IMR-90 (cell line): ENCODE data around the gene CSGALNACT2. TPM values are rescaled to one million over a fixed set of nuclear protein-coding genes. Genes with fewer than 3 reads are reported as not detected.

Experiments used
- ATAC-seq: fragments of 200-7000 bp; cut with Tn5 transposase; 2 replicates; pipeline ENCODE4 v1.9.1; 2020; ENCODE audit warnings: low read depth, mild to moderate bottlenecking, moderate library complexity
- BruUV-seq: library from RNA; stranded (reverse); fragments of 400-500 nt; replicated peaks from 2 replicates; lab custom pipeline; 2021; lab: Mats Ljungman, UMichigan
- CTCF ChIA-PET: fragments of 300-600 bp; formaldehyde crosslinking; extraction: SDS; loops from one replicate; lab custom pipeline; 2021; ENCODE audit warnings: antibody characterized with exemption; lab: Yijun Ruan, JAX
- POLR2A ChIA-PET: fragments of 300-600 bp; sonication (Branson Sonifier 250); formaldehyde crosslinking; loops from one replicate; lab custom pipeline; 2022; ENCODE audit warnings: antibody characterized with exemption; ENCODE audit not compliant: unreplicated experiment; lab: Charles Lee
- DNase-seq: peaks from one replicate; pipeline ENCODE4 v3.0.0; 2013
- H2AFZ ChIP-seq: replicated peaks from 2 replicates; pipeline ENCODE3; 2013; ENCODE audit warnings: low read length, mild to moderate bottlenecking; ENCODE audit not compliant: poor library complexity
- H2AK5ac ChIP-seq: 2 replicates; pipeline ENCODE4 v1.6.1; 2013; ENCODE audit warnings: low read depth, low read length, inconsistent platforms
- H2AK9ac ChIP-seq: replicated peaks from 2 replicates; pipeline ENCODE3; 2013; ENCODE audit warnings: mild to moderate bottlenecking, low read depth, low read length, moderate library complexity; ENCODE audit not compliant: poor library complexity
- H2BK120ac ChIP-seq: 2 replicates; pipeline ENCODE4 v1.6.1; 2013; ENCODE audit warnings: low read depth, low read length, inconsistent platforms
- H2BK15ac ChIP-seq: 3 replicates; pipeline ENCODE4 v1.6.1; 2013; ENCODE audit warnings: low read depth, low read length, inconsistent platforms
- H2BK20ac ChIP-seq: 2 replicates; pipeline ENCODE4 v1.6.1; 2013; ENCODE audit warnings: low read depth, mild to moderate bottlenecking, inconsistent platforms, low read length, moderate library complexity
- H2BK5ac ChIP-seq: 2 replicates; pipeline ENCODE4 v1.6.1; 2013; ENCODE audit warnings: mild to moderate bottlenecking, low read depth, low read length, inconsistent platforms; ENCODE audit not compliant: poor library complexity, severe bottlenecking
- H3K14ac ChIP-seq: replicated peaks from 2 replicates; pipeline ENCODE4 v1.6.1; 2013; ENCODE audit warnings: low read depth, low read length, inconsistent platforms
- H3K18ac ChIP-seq: 2 replicates; pipeline ENCODE4 v1.6.1; 2013; ENCODE audit warnings: low read depth, low read length, control low read depth
- H3K23ac ChIP-seq: 2 replicates; pipeline ENCODE4 v1.6.1; 2013; ENCODE audit warnings: low read depth, low read length, inconsistent platforms
- H3K27ac ChIP-seq: 2 replicates; pipeline ENCODE4 v1.5.1; 2013; ENCODE audit warnings: mild to moderate bottlenecking, control low read depth, low read length; ENCODE audit not compliant: insufficient read depth
- H3K27me3 ChIP-seq: 2 replicates; pipeline ENCODE4 v1.6.1; 2013; ENCODE audit warnings: low read length; ENCODE audit not compliant: control insufficient read depth, insufficient read depth
- H3K36me3 ChIP-seq: 2 replicates; pipeline ENCODE4 v1.6.1; 2013; ENCODE audit warnings: low read length, mixed read lengths; ENCODE audit not compliant: control insufficient read depth, insufficient read depth
- H3K4ac ChIP-seq: 2 replicates; pipeline ENCODE4 v1.6.1; 2013; ENCODE audit warnings: low read depth, low read length, inconsistent platforms
- H3K4me1 ChIP-seq: 2 replicates; pipeline ENCODE4 v1.6.1; 2013; ENCODE audit warnings: low read length, mixed read lengths; ENCODE audit not compliant: control insufficient read depth, insufficient read depth
- H3K4me2 ChIP-seq: 2 replicates; pipeline ENCODE4 v1.6.1; 2013; ENCODE audit warnings: low read depth, mild to moderate bottlenecking, control low read depth, low read length, moderate library complexity
- H3K4me3 ChIP-seq: 2 replicates; pipeline ENCODE4 v1.5.1; 2013; ENCODE audit warnings: low read depth, mild to moderate bottlenecking, control low read depth, low read length, moderate library complexity; ENCODE audit not compliant: insufficient read depth
- H3K56ac ChIP-seq: 2 replicates; pipeline ENCODE4 v1.6.1; 2013; ENCODE audit warnings: low read length, inconsistent platforms; ENCODE audit not compliant: insufficient read depth; ENCODE audit errors: extremely low read depth
- H3K79me1 ChIP-seq, 2 experiments: 2 replicates each; pipeline ENCODE4 v1.6.1; 2013; ENCODE audit warnings: low read length in 2 of 2, inconsistent platforms in 1 of 2, low read depth in 1 of 2
- H3K9ac ChIP-seq: 2 replicates; pipeline ENCODE4 v1.6.1; 2013; ENCODE audit warnings: low read depth, low read length, control low read depth
- H3K9me1 ChIP-seq: 2 replicates; pipeline ENCODE4 v1.6.1; 2013; ENCODE audit warnings: low read length, inconsistent platforms; ENCODE audit not compliant: insufficient read depth
- H3K9me3 ChIP-seq: 2 replicates; pipeline ENCODE4 v1.6.1; 2013; ENCODE audit warnings: low read length; ENCODE audit not compliant: control insufficient read depth, insufficient read depth
- H4K20me1 ChIP-seq: 2 replicates; pipeline ENCODE4 v1.6.1; 2013; ENCODE audit warnings: low read length, inconsistent platforms; ENCODE audit not compliant: insufficient read depth
- H4K5ac ChIP-seq: 2 replicates; pipeline ENCODE4 v1.6.1; 2013; ENCODE audit warnings: mild to moderate bottlenecking, low read depth, low read length, control low read depth
- H4K8ac ChIP-seq, 2 experiments: 2 replicates each; pipeline ENCODE4 v1.6.1; 2013; ENCODE audit warnings: low read depth in 2 of 2, low read length in 2 of 2, control low read depth in 1 of 2, inconsistent platforms in 1 of 2
- H4K91ac ChIP-seq: 2 replicates; pipeline ENCODE4 v1.6.1; 2013; ENCODE audit warnings: low read depth, low read length, inconsistent platforms; ENCODE audit not compliant: insufficient read depth
- BHLHE40 ChIP-seq: fragments of 150-350 bp; IDR thresholded peaks from 2 replicates; pipeline ENCODE4 v1.6.1; 2016; ENCODE audit warnings: mild to moderate bottlenecking, low read depth, low read length
- CHD1 ChIP-seq: IDR thresholded peaks from 2 replicates; pipeline ENCODE4 v1.6.1; 2012; ENCODE audit warnings: low read depth, low read length, improper control_type of control experiment
- MAFK ChIP-seq: IDR thresholded peaks from 2 replicates; pipeline ENCODE4 v1.6.1; 2012; ENCODE audit warnings: low read depth, low read length, improper control_type of control experiment
- MAZ ChIP-seq: IDR thresholded peaks from 2 replicates; pipeline ENCODE4 v1.6.1; 2012; ENCODE audit warnings: low read depth, mild to moderate bottlenecking, low read length, improper control_type of control experiment, moderate library complexity, borderline replicate concordance
- NFE2L2 ChIP-seq: fragments of 150-350 bp; IDR thresholded peaks from 2 replicates; pipeline ENCODE4 v1.6.1; 2016; ENCODE audit warnings: low read depth, mild to moderate bottlenecking, low read length
- RFX5 ChIP-seq: IDR thresholded peaks from 2 replicates; pipeline ENCODE4 v1.8.0; 2012; ENCODE audit warnings: low read depth, mild to moderate bottlenecking, low read length, moderate library complexity
- SMC3 ChIP-seq: fragments of 150-350 bp; IDR thresholded peaks from 2 replicates; pipeline ENCODE4 v1.6.1; 2016; ENCODE audit warnings: low read depth, mild to moderate bottlenecking, antibody characterized with exemption, low read length, moderate library complexity
- WGBS, 2 experiments: methylation state at CpG; one replicate each; pipeline versions ENCODE4 v1.1.5 to v1.1.7; 2013; ENCODE audit warnings: missing lambda C conversion rate in 2 of 2; ENCODE audit not compliant: insufficient read length in 1 of 2; ENCODE audit errors: extremely low coverage in 2 of 2; 5-methylcytosine and 5-hydroxymethylcytosine counted together
- dilution Hi-C: fragments of 300-500 bp; cut with HindIII; formaldehyde crosslinking; loops from one replicate; pipeline ENCODE4 v1.14.3; 2018; ENCODE audit warnings: low sequenced_read_pairs; ENCODE audit not compliant: unreplicated experiment
- in situ Hi-C: fragments of 300-500 bp; cut with MboI; formaldehyde crosslinking; loops from 3 replicates; pipeline ENCODE4 v1.14.3; 2019; ENCODE audit warnings: low sequenced_read_pairs, inconsistent platforms, mixed read lengths
- intact Hi-C: fragments of 100-400 bp; cut with micrococcal nuclease; formaldehyde crosslinking; loops from 2 replicates; pipeline ENCODE4 v1.10.0; 2022
- polyA plus RNA-seq, 3 experiments: library from polyadenylated mRNA; depleted of rRNA; stranded (reverse); fragments of >200 nt; gene quantifications; 2 replicates each; pipeline ENCODE4 v1.2.3, GENCODE V29; 2012; ENCODE audit warnings: low replicate concordance in 1 of 3
- total RNA-seq: library from RNA; depleted of rRNA; stranded (reverse); fragments of >200 nt; gene quantifications from 2 replicates; pipeline ENCODE4 v1.2.3, GENCODE V29; 2012
- TF ChIP-seq, protein P1 (sequence below): conservative IDR thresholded peaks from 2 replicates; pipeline ENCODE4 v1.5.1; 2012; ENCODE audit warnings: mild to moderate bottlenecking, low read depth, low read length, improper control_type of control experiment

CSGALNACT2 gene
- total and polyA plus RNA-seq, 2 of the 4 experiments (the other 2 are of a cell fraction): 6.5 to 13.1 TPM

DNA sequence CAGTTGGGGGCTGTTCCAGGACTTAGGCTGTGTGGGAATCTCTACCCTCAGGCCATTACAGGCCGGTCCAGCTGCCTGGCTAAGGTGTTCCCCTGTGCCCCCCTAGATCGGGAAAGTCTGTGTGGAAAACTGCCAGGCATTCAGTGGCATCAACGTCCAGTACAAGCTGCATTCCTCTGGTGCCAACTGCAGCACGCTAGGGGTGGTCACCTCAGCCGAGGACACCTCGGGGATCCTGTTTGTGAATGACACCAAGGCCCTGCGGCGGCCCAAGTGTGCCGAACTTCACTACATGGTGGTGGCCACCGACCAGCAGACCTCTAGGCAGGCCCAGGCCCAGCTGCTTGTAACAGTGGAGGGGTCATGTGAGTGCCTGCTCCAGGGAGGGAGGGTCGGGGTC is 27.1 kb upstream of the CSGALNACT2 start:
- H2BK5ac ChIP-seq: no peak overlapping the region
- no peak for DNase-seq
- WGBS, 2 experiments: 63% methylated on average over 5 of the region's 11 CpGs; no CpG with 5 or more reads in 1 of the 2 experiments
- no peaks in the 10 kb centered on the region for H3K9me3 ChIP-seq
- H2AK5ac ChIP-seq: no peak overlapping the region
- dilution Hi-C loops (no loop called here), intact Hi-C loops (loop anchor here (2.0 kb wide), 1 partner anchor 352 kb away; no protein-coding TSS in a partner anchor), in situ Hi-C loops (no loop called here)
- no peaks in the 10 kb centered on the region for H3K9me1 ChIP-seq
- ATAC-seq: no peak
- H2BK120ac ChIP-seq: no peak overlapping the region
- no peak overlapping the region for H3K27ac ChIP-seq
- H3K14ac ChIP-seq: no peak overlapping the region
- H3K9ac ChIP-seq: no peak overlapping the region
- H3K18ac ChIP-seq: no peak overlapping the region
- no peak overlapping the region for H4K91ac ChIP-seq
- peaks cover 2% of the 10 kb centered on the region; the same call in 1 of the 2 replicates for H3K27me3 ChIP-seq
- no peak overlapping the region for H2BK15ac ChIP-seq
- no peaks in the 10 kb centered on the region for H3K79me1 ChIP-seq
- CTCF ChIA-PET: no interaction called here
- BruUV-seq: no TSS peak
- no peak for TF ChIP-seq BHLHE40
- no peak for TF ChIP-seq MAFK
- TF ChIP-seq CHD1: no peak
- no peak for TF ChIP-seq NFE2L2
- no peak for TF ChIP-seq MAZ
- TF ChIP-seq SMC3: no peak
- TF ChIP-seq RFX5: no peak
- TF ChIP-seq, protein P1, sequence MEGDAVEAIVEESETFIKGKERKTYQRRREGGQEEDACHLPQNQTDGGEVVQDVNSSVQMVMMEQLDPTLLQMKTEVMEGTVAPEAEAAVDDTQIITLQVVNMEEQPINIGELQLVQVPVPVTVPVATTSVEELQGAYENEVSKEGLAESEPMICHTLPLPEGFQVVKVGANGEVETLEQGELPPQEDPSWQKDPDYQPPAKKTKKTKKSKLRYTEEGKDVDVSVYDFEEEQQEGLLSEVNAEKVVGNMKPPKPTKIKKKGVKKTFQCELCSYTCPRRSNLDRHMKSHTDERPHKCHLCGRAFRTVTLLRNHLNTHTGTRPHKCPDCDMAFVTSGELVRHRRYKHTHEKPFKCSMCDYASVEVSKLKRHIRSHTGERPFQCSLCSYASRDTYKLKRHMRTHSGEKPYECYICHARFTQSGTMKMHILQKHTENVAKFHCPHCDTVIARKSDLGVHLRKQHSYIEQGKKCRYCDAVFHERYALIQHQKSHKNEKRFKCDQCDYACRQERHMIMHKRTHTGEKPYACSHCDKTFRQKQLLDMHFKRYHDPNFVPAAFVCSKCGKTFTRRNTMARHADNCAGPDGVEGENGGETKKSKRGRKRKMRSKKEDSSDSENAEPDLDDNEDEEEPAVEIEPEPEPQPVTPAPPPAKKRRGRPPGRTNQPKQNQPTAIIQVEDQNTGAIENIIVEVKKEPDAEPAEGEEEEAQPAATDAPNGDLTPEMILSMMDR: no peak
- no peaks in the 10 kb centered on the region for H3K36me3 ChIP-seq
- no peak overlapping the region for H3K56ac ChIP-seq
- peak overlapping the region; percentile 55; the same call in 1 of the 2 replicates for H4K5ac ChIP-seq
- H4K8ac ChIP-seq: no peak overlapping the region
- H2AFZ ChIP-seq: no peak overlapping the region
- H3K23ac ChIP-seq: no peak overlapping the region
- H2AK9ac ChIP-seq: peak overlapping the region; percentile 42
- no peaks in the 10 kb centered on the region for H4K20me1 ChIP-seq
- POLR2A ChIA-PET: no interaction called here
- H3K4me3 ChIP-seq: no peak overlapping the region
- H3K4me1 ChIP-seq: peaks cover 10% of the 10 kb centered on the region
- H3K4ac ChIP-seq: no peak overlapping the region
- H3K4me2 ChIP-seq: no peak overlapping the region
- H2BK20ac ChIP-seq: no peak overlapping the region
